ENCODE results near the gene SLC35A5. TPM values are rescaled to one million over a fixed set of nuclear protein-coding genes. Genes with fewer than 3 reads are reported as not detected.

SLC35A5 gene
- total RNA-seq, 1 experiment from 2014 or later, result 39.2 TPM

GRCh38 chr3:112561484-112561733, 436 bp upstream of the SLC35A5 start (continued):
- no peak for TF ChIP-seq CREM (CRISPR knock-in tag; IDR thresholded peaks at IDR 0.05)
- TF ChIP-seq SMAD4 (CRISPR knock-in tag; IDR thresholded peaks at IDR 0.05), result no peak
- TF ChIP-seq ZSCAN18 (CRISPR knock-in tag; IDR thresholded peaks at IDR 0.05), result no peak
- TF ChIP-seq E2F4 (CRISPR knock-in tag; IDR thresholded peaks at IDR 0.05; ENCODE audit: borderline replicate concordance, low read depth), result 0 out of 2 replicates have a peak, but pooled peaks have one; percentile 32
- no peak for TF ChIP-seq TP53 (CRISPR knock-in tag; IDR thresholded peaks at IDR 0.05)
- TF ChIP-seq SOX15 (CRISPR knock-in tag; IDR thresholded peaks at IDR 0.05), result no peak
- TF ChIP-seq TCF7 (CRISPR knock-in tag; IDR thresholded peaks at IDR 0.05; ENCODE audit: low read depth), result no peak
- no peak for TF ChIP-seq ZNF281 (CRISPR knock-in tag; IDR thresholded peaks at IDR 0.05)
- no peak for TF ChIP-seq ZNF263 (CRISPR knock-in tag; IDR thresholded peaks at IDR 0.05; ENCODE audit: low read depth)
- peak; percentile 90; the same call in 1 of the 2 replicates for TF ChIP-seq KAT7 (CRISPR knock-in tag; IDR thresholded peaks at IDR 0.05; ENCODE audit: borderline replicate concordance)
- no peak for TF ChIP-seq ZNF512 (CRISPR knock-in tag; IDR thresholded peaks at IDR 0.05; ENCODE audit: borderline replicate concordance)
- TF ChIP-seq ZNF232 (CRISPR knock-in tag; IDR thresholded peaks at IDR 0.05), result no peak
- TF ChIP-seq CREB1 (CRISPR knock-in tag; IDR thresholded peaks at IDR 0.05), result no peak
- no peak for TF ChIP-seq MAX (CRISPR knock-in tag; IDR thresholded peaks at IDR 0.05)
- no peak for TF ChIP-seq ZNF219 (CRISPR knock-in tag; IDR thresholded peaks at IDR 0.05; ENCODE audit: borderline replicate concordance)
- no peak for TF ChIP-seq EMX1 (CRISPR knock-in tag; IDR thresholded peaks at IDR 0.05)
- TF ChIP-seq STAT6 (CRISPR knock-in tag; conservative IDR thresholded peaks at IDR 0.05; ENCODE audit: low read depth), result no peak
- TF ChIP-seq RELA (CRISPR knock-in tag; IDR thresholded peaks at IDR 0.05; ENCODE audit: borderline replicate concordance), result 0 out of 2 replicates have a peak, but pooled peaks have one; percentile 79
- TF ChIP-seq NFE2L1 (CRISPR knock-in tag; IDR thresholded peaks at IDR 0.05), result no peak; the same call in 1 of the 2 replicates
- no peak for TF ChIP-seq IRF1 (CRISPR knock-in tag; IDR thresholded peaks at IDR 0.05)
- TF ChIP-seq PRRX2 (CRISPR knock-in tag; IDR thresholded peaks at IDR 0.05), result no peak
- no peak for TF ChIP-seq MYBL2 (CRISPR knock-in tag; IDR thresholded peaks at IDR 0.05)
- TF ChIP-seq AR (CRISPR knock-in tag; IDR thresholded peaks at IDR 0.05), result no peak
- TF ChIP-seq ATF3 (CRISPR knock-in tag; conservative IDR thresholded peaks at IDR 0.05), result no peak
- peak; percentile 79 for TF ChIP-seq E2F5 (CRISPR knock-in tag; IDR thresholded peaks at IDR 0.05)
